ENCODE results near the gene GRAMD4. TPM values are rescaled to one million over a fixed set of nuclear protein-coding genes. Genes with fewer than 3 reads are reported as not detected.

Gene GRAMD4
- total RNA-seq (10 to 100 TPM; 16.1 to 19.6 TPM), polyA plus RNA-seq (1 to 10 TPM in 1 of 2 donors, under 1 TPM in 1; 0.73 to 7.2 TPM)

- Histone ChIP-seq H3K27ac (ENCODE audit: low read depth, low read length) (no peak within 1 kb of the TSS), H3K4me3 (ENCODE audit: low read length in 2 of 2) (no peak within 1 kb of the TSS), H3K27me3 (ENCODE audit: insufficient read depth, low read length) (no peaks in the 10 kb centered on the region), H3K36me3 (ENCODE audit: insufficient read depth, low read length) (no peaks in the 10 kb centered on the region), H3K9me3 (ENCODE audit: control insufficient read depth in 1 of 2, low read length in 2 of 2) (no peaks in the 10 kb centered on the region), H3K4me1 (ENCODE audit: insufficient read depth, low read length) (peaks cover 4% of the 10 kb centered on the region)
- intact Hi-C loops (cut with micrococcal nuclease) = no loop called here
- no peaks in the 10 kb centered on the region for H3K36me3 Mint-ChIP-seq
- no peaks in the 10 kb centered on the region for H3K27me3 Mint-ChIP-seq
- peaks cover 0 to 3% (median 0%) of the 10 kb centered on the region in 4 donors for H3K4me1 Mint-ChIP-seq
- peak within 1 kb of the TSS in 1 of 7 donors; percentile 62 for H3K27ac Mint-ChIP-seq
- H3K9me3 Mint-ChIP-seq = no peaks in the 10 kb centered on the region
- ChIA-PET POLR2A (ENCODE audit: partially characterized antibody) (no interaction called here), CTCF (ENCODE audit: partially characterized antibody) (no interaction called here)
- H3K4me3 Mint-ChIP-seq = no peak within 1 kb of the TSS
- DNase-seq = no peak
Observed at GRCh38 chr22:46619830-46620501, at the start of gene GRAMD4. Gene GRAMD4, plus strand, starts transcription at chr22:46620386. Its CDS starts 6,414 bp downstream, at chr22:46626800.

- peaks cover 12% of the 10 kb centered on the region for H3K4me1 ChIP-seq (ENCODE audit: insufficient read depth, low read length)
- no peak for DNase-seq
- Mint-ChIP-seq H3K9me3 (peaks cover 0 to 14% (median 10%) of the 10 kb centered on the region in 8 donors), H3K27me3 (no peaks in the 10 kb centered on the region), H3K27ac (no peak overlapping the region), H3K4me3 (peak overlapping the region in 1 of 8 donors; percentile 15), H3K4me1 (peaks cover 8 to 22% (median 16%) of the 10 kb centered on the region in 4 donors), H3K36me3 (peaks cover 0 to 6% of the 10 kb centered on the region in 2 donors)
- intact Hi-C loops (cut with micrococcal nuclease) = no loop called here
- POLR2A ChIA-PET (ENCODE audit: partially characterized antibody) = no interaction called here
- no peak overlapping the region for H3K27ac ChIP-seq (ENCODE audit: low read depth, low read length)
- peaks cover 0 to 8% of the 10 kb centered on the region in 2 donors for H3K9me3 ChIP-seq (ENCODE audit: control insufficient read depth in 1 of 2, low read length in 2 of 2)
- H3K36me3 ChIP-seq (ENCODE audit: insufficient read depth, low read length) = no peaks in the 10 kb centered on the region
- H3K4me3 ChIP-seq (ENCODE audit: low read length in 2 of 2) = no peak overlapping the region
- H3K27me3 ChIP-seq (ENCODE audit: insufficient read depth, low read length) = no peaks in the 10 kb centered on the region
- CTCF ChIA-PET (ENCODE audit: partially characterized antibody) = no interaction called here
Observed at GRCh38 chr22:46571642-46572250, 48.4 kb upstream of the GRAMD4 start.

GRCh38 chr22:46572911-46573780, 47.0 kb upstream of the GRAMD4 start:
- no peak overlapping the region for H3K27ac ChIP-seq (ENCODE audit: low read depth, low read length)
- no peak overlapping the region for H3K4me3 ChIP-seq (ENCODE audit: low read length in 2 of 2)
- DNase-seq = no peak
- Mint-ChIP-seq H3K27ac (no peak overlapping the region), H3K9me3 (peaks cover 0 to 14% (median 10%) of the 10 kb centered on the region in 8 donors), H3K4me1 (peaks cover 8 to 28% (median 21%) of the 10 kb centered on the region in 4 donors), H3K27me3 (no peaks in the 10 kb centered on the region), H3K4me3 (no peak overlapping the region), H3K36me3 (peaks cover 0 to 8% of the 10 kb centered on the region in 2 donors)
- intact Hi-C loops (cut with micrococcal nuclease) = no loop called here
- no peaks in the 10 kb centered on the region for H3K36me3 ChIP-seq (ENCODE audit: insufficient read depth, low read length)
- H3K9me3 ChIP-seq (ENCODE audit: control insufficient read depth in 1 of 2, low read length in 2 of 2) = peaks cover 0 to 8% of the 10 kb centered on the region in 2 donors
- H3K4me1 ChIP-seq (ENCODE audit: insufficient read depth, low read length) = peaks cover 19% of the 10 kb centered on the region
- POLR2A ChIA-PET (ENCODE audit: partially characterized antibody) = no interaction called here
- CTCF ChIA-PET (ENCODE audit: partially characterized antibody) = no interaction called here
- H3K27me3 ChIP-seq (ENCODE audit: insufficient read depth, low read length) = no peaks in the 10 kb centered on the region

GRCh38 chr22:46573781-46574437, 46.3 kb upstream of the GRAMD4 start:
- Histone ChIP-seq H3K9me3 (ENCODE audit: control insufficient read depth in 1 of 2, low read length in 2 of 2) (peaks cover 0 to 8% of the 10 kb centered on the region in 2 donors), H3K36me3 (ENCODE audit: insufficient read depth, low read length) (no peaks in the 10 kb centered on the region), H3K4me3 (ENCODE audit: low read length in 2 of 2) (no peak overlapping the region), H3K27me3 (ENCODE audit: insufficient read depth, low read length) (no peaks in the 10 kb centered on the region), H3K27ac (ENCODE audit: low read depth, low read length) (no peak overlapping the region), H3K4me1 (ENCODE audit: insufficient read depth, low read length) (peaks cover 26% of the 10 kb centered on the region)
- Mint-ChIP-seq H3K36me3 (peaks cover 0 to 8% of the 10 kb centered on the region in 2 donors), H3K27ac (peak overlapping the region in 3 of 7 donors; percentile 8 to 86 (median 47)), H3K27me3 (no peaks in the 10 kb centered on the region), H3K9me3 (peaks cover 0 to 14% (median 10%) of the 10 kb centered on the region in 8 donors), H3K4me1 (peaks cover 9 to 35% (median 26%) of the 10 kb centered on the region in 4 donors), H3K4me3 (peak overlapping the region in 2 of 8 donors; percentile 44 to 52)
- ChIA-PET CTCF (ENCODE audit: partially characterized antibody) (no interaction called here), POLR2A (ENCODE audit: partially characterized antibody) (no interaction called here)
- intact Hi-C loops (cut with micrococcal nuclease) = no loop called here
- DNase-seq = no peak

- no peak for DNase-seq
- CTCF ChIA-PET (ENCODE audit: partially characterized antibody) = no interaction called here
Observed at GRCh38 chr22:46574438-46574992, 45.7 kb upstream of the GRAMD4 start.

GRCh38 chr22:46574993-46575910, 44.9 kb upstream of the GRAMD4 start:
- H3K4me1 Mint-ChIP-seq = peaks cover 11 to 48% (median 33%) of the 10 kb centered on the region in 4 donors
- H3K4me3 ChIP-seq (ENCODE audit: low read length in 2 of 2) = no peak overlapping the region
- peak overlapping the region; percentile 12 to 89 (median 37) for H3K27ac Mint-ChIP-seq
- POLR2A ChIA-PET (ENCODE audit: partially characterized antibody) = interaction anchor here (1.0 kb wide), 1 partner anchor 38 kb away, joined by 3 read pairs; no protein-coding TSS in a partner anchor
- H3K4me1 ChIP-seq (ENCODE audit: insufficient read depth, low read length) = peaks cover 26% of the 10 kb centered on the region
- H3K36me3 Mint-ChIP-seq = peaks cover 0 to 8% of the 10 kb centered on the region in 2 donors
- intact Hi-C loops (cut with micrococcal nuclease) = loop anchor here (5.0 kb wide), 1 partner anchor 97 kb away; no protein-coding TSS in a partner anchor
- H3K36me3 ChIP-seq (ENCODE audit: insufficient read depth, low read length) = no peaks in the 10 kb centered on the region
- no peaks in the 10 kb centered on the region for H3K27me3 ChIP-seq (ENCODE audit: insufficient read depth, low read length)
- peaks cover 0 to 8% of the 10 kb centered on the region in 2 donors for H3K9me3 ChIP-seq (ENCODE audit: control insufficient read depth in 1 of 2, low read length in 2 of 2)
- CTCF ChIA-PET (ENCODE audit: partially characterized antibody) = interaction anchor here (1.0 to 1.8 kb wide), 2 partner anchors 12 to 228 kb away, joined by 3 to 8 read pairs; no protein-coding TSS in a partner anchor
- H3K4me3 Mint-ChIP-seq = peak overlapping the region; percentile 73 to 91 (median 84)
- H3K9me3 Mint-ChIP-seq = peaks cover 0 to 14% (median 10%) of the 10 kb centered on the region in 8 donors
- DNase-seq = no peak
- H3K27ac ChIP-seq (ENCODE audit: low read depth, low read length) = no peak overlapping the region
- H3K27me3 Mint-ChIP-seq = no peaks in the 10 kb centered on the region

More at GRCh38 chr22:46574438-46574992, 45.7 kb upstream of the GRAMD4 start:
- H3K36me3 Mint-ChIP-seq = peaks cover 0 to 8% of the 10 kb centered on the region in 2 donors
- POLR2A ChIA-PET (ENCODE audit: partially characterized antibody) = no interaction called here
- H3K4me3 Mint-ChIP-seq = peak overlapping the region in 5 of 8 donors; percentile 10 to 84 (median 57)
- no peaks in the 10 kb centered on the region for H3K27me3 ChIP-seq (ENCODE audit: insufficient read depth, low read length)
- peaks cover 0 to 8% of the 10 kb centered on the region in 2 donors for H3K9me3 ChIP-seq (ENCODE audit: control insufficient read depth in 1 of 2, low read length in 2 of 2)
- H3K27ac ChIP-seq (ENCODE audit: low read depth, low read length) = no peak overlapping the region
- no peak overlapping the region for H3K4me3 ChIP-seq (ENCODE audit: low read length in 2 of 2)
- intact Hi-C loops (cut with micrococcal nuclease) = no loop called here
- H3K27me3 Mint-ChIP-seq = no peaks in the 10 kb centered on the region
- H3K27ac Mint-ChIP-seq = peak overlapping the region in 2 of 7 donors; percentile 47 to 86
- peaks cover 11 to 41% (median 30%) of the 10 kb centered on the region in 4 donors for H3K4me1 Mint-ChIP-seq
- H3K4me1 ChIP-seq (ENCODE audit: insufficient read depth, low read length) = peaks cover 26% of the 10 kb centered on the region
- H3K9me3 Mint-ChIP-seq = peaks cover 0 to 14% (median 10%) of the 10 kb centered on the region in 8 donors
- H3K36me3 ChIP-seq (ENCODE audit: insufficient read depth, low read length) = no peaks in the 10 kb centered on the region

All from CD4-positive, alpha-beta memory T cell (primary cell).